Upper lobe of left lung (tissue), 4 donors: ENCODE data around the gene SRGAP3.

ENCODE experiments used
- EP300 ChIP-seq, 4 donors: sonication (generic); formaldehyde crosslinking; IDR thresholded peaks; one replicate each; pipeline ENCODE4 v1.5.1; 2017; ENCODE audit warnings: antibody characterized with exemption in 4 of 4, control low read depth in 2 of 4
- POLR2A ChIP-seq, 4 donors: fragments of 450-650 bp; IDR thresholded peaks; one replicate each; pipeline ENCODE4 v1.5.1; 2016 to 2017; ENCODE audit warnings: antibody characterized with exemption in 4 of 4, mild to moderate bottlenecking in 2 of 4
- POLR2AphosphoS5 ChIP-seq, 2 donors: sonication (generic); formaldehyde crosslinking; IDR thresholded peaks; one replicate each; pipeline ENCODE4 v1.5.1; 2017; ENCODE audit warnings: antibody characterized with exemption in 2 of 2
- TF ChIP-seq, protein P1 (sequence below), 6 experiments: fragments of 450-650 bp in 4 of 6; fragments of 200-600 bp in 2 of 6; sonication (generic) in 2 of 6; IDR thresholded peaks; one replicate each; pipeline ENCODE4 v1.5.1; 2016 to 2019; ENCODE audit warnings: antibody characterized with exemption in 6 of 6

DNA sequence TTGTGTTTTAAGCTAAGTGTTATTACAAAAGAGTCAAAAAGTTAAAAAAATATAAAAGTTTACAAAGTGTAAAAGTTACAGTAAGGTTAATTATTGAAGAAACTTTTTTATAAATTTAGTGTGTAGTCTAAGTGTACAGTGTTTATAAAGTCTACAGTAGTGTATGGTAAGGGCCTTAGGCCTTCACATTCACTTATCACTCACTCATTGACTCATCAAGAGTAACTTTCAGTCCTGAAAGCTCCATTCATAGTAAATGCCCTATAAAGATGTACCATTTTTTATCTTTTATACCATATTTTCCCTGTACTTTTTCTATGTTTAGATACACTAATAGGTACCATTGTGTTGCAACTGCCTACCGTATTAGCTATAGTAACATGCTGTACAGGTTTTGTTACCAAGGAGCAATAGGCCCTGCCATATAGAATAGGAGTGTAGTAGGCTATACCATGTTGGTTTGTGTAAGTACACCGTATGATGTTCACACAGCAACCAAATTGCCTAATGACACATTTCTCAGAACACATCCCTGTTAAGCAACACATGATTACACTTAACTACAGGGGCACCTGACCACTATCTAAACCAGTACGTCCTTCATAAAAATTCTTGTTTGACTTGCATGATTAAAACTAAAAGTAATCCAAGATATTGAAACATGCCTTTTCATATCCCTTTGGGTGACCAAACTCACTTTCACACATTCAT lies 303.4 kb downstream of the SRGAP3 start:
- TF ChIP-seq POLR2A (IDR thresholded peaks at IDR 0.05), result no peak
- TF ChIP-seq, protein P1, sequence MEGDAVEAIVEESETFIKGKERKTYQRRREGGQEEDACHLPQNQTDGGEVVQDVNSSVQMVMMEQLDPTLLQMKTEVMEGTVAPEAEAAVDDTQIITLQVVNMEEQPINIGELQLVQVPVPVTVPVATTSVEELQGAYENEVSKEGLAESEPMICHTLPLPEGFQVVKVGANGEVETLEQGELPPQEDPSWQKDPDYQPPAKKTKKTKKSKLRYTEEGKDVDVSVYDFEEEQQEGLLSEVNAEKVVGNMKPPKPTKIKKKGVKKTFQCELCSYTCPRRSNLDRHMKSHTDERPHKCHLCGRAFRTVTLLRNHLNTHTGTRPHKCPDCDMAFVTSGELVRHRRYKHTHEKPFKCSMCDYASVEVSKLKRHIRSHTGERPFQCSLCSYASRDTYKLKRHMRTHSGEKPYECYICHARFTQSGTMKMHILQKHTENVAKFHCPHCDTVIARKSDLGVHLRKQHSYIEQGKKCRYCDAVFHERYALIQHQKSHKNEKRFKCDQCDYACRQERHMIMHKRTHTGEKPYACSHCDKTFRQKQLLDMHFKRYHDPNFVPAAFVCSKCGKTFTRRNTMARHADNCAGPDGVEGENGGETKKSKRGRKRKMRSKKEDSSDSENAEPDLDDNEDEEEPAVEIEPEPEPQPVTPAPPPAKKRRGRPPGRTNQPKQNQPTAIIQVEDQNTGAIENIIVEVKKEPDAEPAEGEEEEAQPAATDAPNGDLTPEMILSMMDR (IDR thresholded peaks at IDR 0.05), result no peak
- no peak for TF ChIP-seq EP300 (IDR thresholded peaks at IDR 0.05)
- no peak for TF ChIP-seq POLR2AphosphoS5 (IDR thresholded peaks at IDR 0.05)
